GM21528 (cell line): ENCODE results near the gene ITPRID1.
"Not testable (repeated sequence)": the region's sequence is repeated elsewhere in the genome, so short reads cannot be mapped to it uniquely, and the experiment has no call there.

Experiments used
- ATAC-seq: cut with Tn5 transposase; IDR thresholded peaks from one replicate; pipeline ENCODE4 v1.9.1; 2021; ENCODE audit warnings: mild to moderate bottlenecking, moderate library complexity; ENCODE audit not compliant: unreplicated experiment, low FRiP score

The ITPRID1 gene

GRCh38 chr7:31513790-31514189, at the start of gene ITPRID1:
TSS of gene ITPRID1 (plus strand) at chr7:31514090. CDS start at chr7:31553025, 38,935 bp downstream.
- no peak for ATAC-seq

- no peak for ATAC-seq
These were observed 49.3 kb upstream of the ITPRID1 start for GRCh38 chr7:31464601-31465000.

- ATAC-seq, result no peak
These were observed 48.6 kb upstream of the ITPRID1 start for GRCh38 chr7:31465285-31465684.

- ATAC-seq, result no peak
These were observed 47.9 kb upstream of the ITPRID1 start for GRCh38 chr7:31466036-31466435.

DNA sequence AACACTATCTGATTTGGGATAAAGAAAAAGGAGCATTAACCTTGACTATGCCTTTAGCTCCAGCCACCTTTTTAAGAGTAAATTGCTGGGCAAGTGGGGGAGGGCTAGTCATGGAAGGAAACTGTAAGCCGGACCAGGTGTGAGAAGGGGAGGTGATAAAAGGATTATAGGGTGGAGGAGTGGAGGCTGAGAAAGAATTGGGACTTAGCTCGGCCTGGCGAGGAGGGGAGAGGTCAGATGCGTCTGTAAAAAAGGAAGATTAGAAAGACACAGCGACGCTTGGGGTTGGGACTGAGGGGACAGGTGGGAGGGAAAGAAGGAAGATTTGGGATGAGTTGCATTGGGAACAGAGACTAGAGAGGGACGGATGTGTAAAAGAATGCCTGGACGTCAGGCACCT, 43.0 kb upstream of the ITPRID1 start:
- not testable (repeated sequence) for ATAC-seq

GRCh38 chr7:31475368-31475767, 38.5 kb upstream of the ITPRID1 start:
- ATAC-seq, result no peak

- no peak for ATAC-seq
These were observed 37.7 kb upstream of the ITPRID1 start for GRCh38 chr7:31476073-31476745.

DNA sequence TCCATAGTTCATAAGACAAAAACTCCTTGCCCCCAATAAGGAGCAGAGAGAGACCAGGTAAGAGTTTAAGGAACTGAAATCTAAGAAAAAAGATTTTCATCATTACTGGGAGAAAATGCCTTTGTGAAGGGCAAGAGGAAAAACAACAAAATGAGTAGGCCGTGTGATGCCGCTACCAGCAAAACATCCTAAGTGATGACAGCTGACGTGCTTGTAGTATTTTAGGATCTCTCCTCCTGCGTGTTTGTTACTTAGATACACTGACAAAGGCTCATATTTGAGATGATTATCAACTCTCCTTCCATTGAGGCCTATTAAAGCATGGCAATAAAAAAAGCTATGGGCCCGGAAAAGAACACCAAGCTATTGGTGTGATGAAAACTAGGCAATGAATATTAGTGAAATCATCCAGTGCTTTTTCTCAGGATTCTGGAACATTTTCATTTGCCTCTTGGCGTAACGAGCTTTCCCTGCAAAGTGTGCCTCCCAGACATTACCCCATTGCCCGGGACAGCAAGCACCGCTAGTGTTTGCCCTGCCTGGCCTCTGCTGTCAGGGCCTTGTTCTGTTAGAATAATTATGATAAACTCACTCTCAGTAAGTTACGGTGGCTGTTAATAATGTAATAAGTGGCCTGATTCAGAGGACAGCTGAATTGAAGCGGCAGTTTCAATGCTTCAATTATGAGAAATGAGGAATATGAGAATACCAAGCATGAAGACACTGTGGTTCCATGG, 36.8 kb upstream of the ITPRID1 start:
- ATAC-seq, result no peak

DNA sequence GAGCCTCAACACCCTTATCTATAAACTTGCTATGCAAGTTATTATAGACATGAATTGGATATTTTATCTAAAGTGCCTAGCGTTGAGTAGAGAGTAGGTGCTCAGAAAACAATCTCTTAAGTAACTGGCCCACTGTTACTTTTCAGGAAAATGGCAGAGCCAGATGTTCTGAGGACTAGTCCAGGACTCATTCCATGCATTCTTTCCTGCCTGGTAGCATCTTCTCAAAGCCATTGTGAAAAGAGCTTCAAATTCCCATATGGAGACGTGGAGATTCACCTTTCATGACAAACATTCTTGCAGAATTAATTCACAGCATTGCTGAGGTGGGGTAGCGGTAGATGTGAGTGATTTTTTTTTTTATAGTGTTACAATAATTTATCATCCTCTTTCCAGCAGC, 35.9 kb upstream of the ITPRID1 start:
- no peak for ATAC-seq

DNA sequence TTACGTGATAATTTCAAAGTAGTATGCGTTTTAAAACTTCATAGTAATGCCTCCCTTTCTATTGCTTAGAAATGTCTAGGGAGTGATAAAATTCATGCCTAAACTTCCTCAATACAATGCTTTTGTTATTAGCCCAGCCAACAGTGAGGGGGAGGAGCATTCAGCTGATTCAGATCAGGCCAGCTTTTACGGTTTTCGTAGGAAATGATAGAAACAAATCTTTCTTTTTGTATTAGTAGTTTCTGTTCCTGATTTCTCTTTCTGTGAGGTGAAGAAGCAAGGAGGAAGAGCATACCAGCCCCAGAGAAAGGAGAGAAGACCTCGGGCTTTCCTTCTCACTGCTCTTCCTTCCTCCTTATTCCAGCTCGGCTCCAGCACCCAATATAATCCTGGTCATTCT, 35.2 kb upstream of the ITPRID1 start:
- ATAC-seq, result peak; percentile 90

DNA sequence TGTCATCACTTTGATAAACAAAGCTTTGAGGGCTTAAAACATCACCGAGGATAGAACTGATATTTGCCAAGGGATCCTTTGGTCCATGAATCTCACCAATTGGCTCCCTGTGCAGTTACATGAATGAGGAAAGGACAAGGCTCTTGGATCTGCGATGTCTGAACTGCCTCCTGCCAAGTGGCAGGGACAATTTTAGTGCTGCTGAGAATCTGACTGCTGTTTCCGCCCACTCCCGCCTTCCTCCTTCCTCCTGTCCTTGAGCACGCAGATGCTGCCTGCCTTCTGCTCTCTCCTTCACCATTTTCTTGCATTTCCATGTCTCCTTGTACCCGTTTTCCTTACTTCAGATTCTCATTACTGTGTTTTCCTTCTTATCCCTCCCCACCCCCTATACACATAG, 26.8 kb upstream of the ITPRID1 start:
- ATAC-seq, result no peak

DNA sequence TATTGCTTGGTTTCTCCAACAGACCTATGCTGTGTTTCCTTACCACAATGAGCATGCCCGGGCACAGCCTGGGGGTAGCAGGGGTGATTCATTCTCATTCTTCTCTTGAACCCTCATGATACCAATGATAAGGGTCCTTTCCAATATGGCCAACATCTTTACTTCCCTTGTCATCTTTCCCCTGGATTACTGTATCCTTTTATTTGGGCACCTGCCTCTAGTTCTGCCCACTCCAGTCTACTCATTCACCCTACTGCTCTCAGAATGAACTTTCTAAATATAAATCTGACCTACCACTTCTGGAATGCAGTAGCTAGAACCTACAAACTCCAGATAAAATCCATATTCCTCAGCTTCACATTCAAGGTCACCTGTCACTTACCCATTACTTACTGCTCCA, 26.4 kb upstream of the ITPRID1 start:
- no peak for ATAC-seq

- ATAC-seq, result peak; percentile 93
These were observed 25.2 kb upstream of the ITPRID1 start for GRCh38 chr7:31488562-31489203.

GRCh38 chr7:31490796-31491314, 23.0 kb upstream of the ITPRID1 start:
- ATAC-seq, result no peak

DNA sequence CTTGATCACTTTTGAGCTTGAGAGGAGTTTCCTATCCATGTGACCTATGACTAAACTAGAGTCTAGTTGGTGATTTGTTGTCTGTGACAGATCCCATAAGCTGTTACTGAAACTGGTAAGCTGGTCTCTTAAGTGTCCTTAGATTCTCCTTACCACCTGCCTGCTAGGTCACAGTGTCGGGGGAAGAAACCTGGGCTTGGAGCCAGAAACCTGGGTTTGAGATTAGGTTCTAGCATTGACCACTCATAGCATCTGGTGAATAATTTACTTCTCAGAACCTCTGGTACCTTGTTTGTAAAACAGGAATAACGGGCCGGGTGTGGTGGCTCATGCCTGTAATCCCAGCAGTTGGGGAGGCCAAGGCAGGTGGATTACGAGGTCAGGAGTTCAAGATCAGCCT, 21.8 kb upstream of the ITPRID1 start:
- no peak for ATAC-seq

DNA sequence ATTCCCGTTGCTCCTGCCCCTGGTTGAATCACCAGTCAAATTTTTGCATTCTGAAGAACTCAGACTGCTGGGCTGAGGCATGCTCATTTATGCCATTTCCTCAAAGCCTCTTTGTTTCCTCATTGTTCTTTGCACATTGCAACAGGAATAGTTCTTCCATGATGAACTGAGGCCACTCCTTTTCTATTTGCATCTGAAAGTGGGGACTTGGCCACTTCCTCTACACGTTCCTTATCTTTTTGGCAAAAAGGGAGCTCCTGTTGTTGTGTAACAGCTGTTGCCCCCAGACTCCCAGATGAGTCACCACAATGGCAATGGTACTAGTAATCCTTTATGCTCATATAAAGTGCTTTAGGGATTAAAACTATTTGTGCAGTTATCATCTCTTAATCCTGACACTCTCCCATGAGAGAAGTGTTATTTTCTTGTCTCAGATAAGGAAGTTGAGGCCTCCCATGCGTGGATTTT, 20.1 kb upstream of the ITPRID1 start:
- ATAC-seq, result no peak

DNA sequence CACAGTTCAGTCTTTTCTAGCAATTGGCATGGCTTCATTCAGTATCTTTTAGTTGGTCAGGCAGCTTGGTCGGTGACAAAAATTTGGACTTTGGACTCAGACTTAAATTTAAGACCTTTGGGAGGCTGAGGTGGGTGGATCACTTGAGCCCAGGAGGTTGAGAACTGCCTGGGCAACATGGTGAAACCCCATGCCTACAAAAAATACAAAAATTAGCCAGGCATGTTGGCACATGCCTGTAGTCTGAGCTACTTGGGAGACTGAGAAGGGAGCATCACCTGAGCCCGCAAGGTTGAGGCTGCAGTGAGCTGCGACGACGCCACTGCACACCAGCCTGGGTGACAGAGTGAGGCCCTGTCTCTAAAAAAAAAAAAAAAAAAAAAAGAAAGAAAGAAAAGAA, 19.5 kb upstream of the ITPRID1 start:
- no peak for ATAC-seq

DNA sequence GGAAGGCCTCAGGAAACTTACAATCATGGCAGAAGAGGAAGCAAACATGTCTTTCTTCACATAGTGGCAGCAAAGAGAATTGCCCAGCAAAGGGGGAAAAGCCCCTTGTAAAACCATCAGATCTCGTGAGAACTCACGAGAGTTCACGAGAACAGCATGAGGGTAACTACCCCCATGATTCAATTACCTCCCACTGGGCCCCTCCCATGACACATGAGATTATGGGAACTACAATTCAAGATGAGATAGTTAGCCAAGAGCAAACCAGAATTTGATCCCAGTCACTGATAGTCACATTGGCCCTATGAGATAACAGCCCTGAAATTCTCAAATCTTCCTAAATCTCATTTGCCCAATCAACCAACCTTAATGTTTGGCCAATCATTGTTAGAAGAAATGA, 18.2 kb upstream of the ITPRID1 start:
- no peak for ATAC-seq

- no peak for ATAC-seq
These were observed 16.4 kb upstream of the ITPRID1 start for GRCh38 chr7:31497516-31497915.

- ATAC-seq, result no peak
These were observed 13.2 kb upstream of the ITPRID1 start for GRCh38 chr7:31500656-31501055.

GRCh38 chr7:31508823-31509222, 5.1 kb upstream of the ITPRID1 start:
- ATAC-seq, result no peak
